WTC11 (cell line): ENCODE measurements around the gene ZNF521. TPM values are rescaled to one million over a fixed set of nuclear protein-coding genes. Genes with fewer than 3 reads are reported as not detected.

Source experiments
- ATAC-seq: fragments of 200-7000 bp; cut with Tn5 transposase; 2 replicates; pipeline ENCODE4 v1.10.0; 2021; ENCODE audit warnings: mild to moderate bottlenecking, moderate library complexity
- CTCF ChIA-PET: fragments of 300-600 bp; sonication (Branson Sonifier 250); formaldehyde crosslinking; loops from one replicate; lab custom pipeline; 2021; ENCODE audit warnings: antibody characterized with exemption; lab: Charles Lee
- POLR2A ChIA-PET: fragments of 350-600 bp; sonication (Branson Sonifier 250); formaldehyde crosslinking; loops from one replicate; lab custom pipeline; 2021; ENCODE audit warnings: antibody characterized with exemption; lab: Charles Lee
- DNase-seq: peaks from one replicate; pipeline ENCODE4 v3.0.0; 2021; ENCODE audit warnings: low spot score
- H3K27ac Mint-ChIP-seq: 2 replicates; pipeline ENCODE4 v1.8.0; 2021; ENCODE audit warnings: mixed read lengths
- H3K27me3 Mint-ChIP-seq: 2 replicates; pipeline ENCODE4 v1.8.0; 2021; ENCODE audit warnings: low read depth, mild to moderate bottlenecking, moderate library complexity, mixed read lengths
- H3K36me3 Mint-ChIP-seq: 2 replicates; pipeline ENCODE4 v1.8.0; 2021; ENCODE audit warnings: mixed read lengths
- H3K4me1 Mint-ChIP-seq: 2 replicates; pipeline ENCODE4 v1.8.0; 2022; ENCODE audit warnings: mixed read lengths
- H3K4me3 Mint-ChIP-seq: 2 replicates; pipeline ENCODE4 v1.8.0; 2021; ENCODE audit warnings: mild to moderate bottlenecking, moderate library complexity, mixed read lengths
- H3K9me3 Mint-ChIP-seq: 2 replicates; pipeline ENCODE4 v1.8.0; 2021; ENCODE audit warnings: mixed read lengths
- ATF1 ChIP-seq: sonication (generic); formaldehyde crosslinking; IDR thresholded peaks from 2 replicates; pipeline ENCODE4 v1.8.1; 2023; ENCODE audit warnings: mild to moderate bottlenecking, moderate library complexity, missing genetic modification reagents
- ELF4 ChIP-seq: sonication (generic); formaldehyde crosslinking; IDR thresholded peaks from 2 replicates; pipeline ENCODE4 v1.8.1; 2022; ENCODE audit warnings: low read depth, mild to moderate bottlenecking, moderate library complexity, missing genetic modification reagents
- EMX1 ChIP-seq: fragments of 250-450 bp; sonication (Bioruptor Pico); IDR thresholded peaks from 2 replicates; pipeline ENCODE4 v1.8.0; 2021; ENCODE audit warnings: mild to moderate bottlenecking
- FOXK1 ChIP-seq: sonication (generic); formaldehyde crosslinking; IDR thresholded peaks from 2 replicates; pipeline ENCODE4 v1.8.0; 2022; ENCODE audit warnings: mild to moderate bottlenecking, moderate library complexity, missing genetic modification reagents
- GABPB1 ChIP-seq: sonication (generic); formaldehyde crosslinking; IDR thresholded peaks from 2 replicates; pipeline ENCODE4 v1.8.1; 2023; ENCODE audit warnings: mild to moderate bottlenecking, missing genetic modification reagents
- GTF2I ChIP-seq: fragments of 250-450 bp; sonication (Bioruptor Pico); conservative IDR thresholded peaks from 2 replicates; pipeline ENCODE4 v1.4.0; 2021; ENCODE audit warnings: mild to moderate bottlenecking
- HMGA2 ChIP-seq: fragments of 250-450 bp; sonication (Bioruptor Pico); IDR thresholded peaks from 2 replicates; pipeline ENCODE4 v1.4.0; 2021; ENCODE audit warnings: mild to moderate bottlenecking, moderate library complexity
- KAT7 ChIP-seq: sonication (generic); formaldehyde crosslinking; IDR thresholded peaks from 2 replicates; pipeline ENCODE4 v1.8.1; 2023; ENCODE audit warnings: missing genetic modification reagents, mild to moderate bottlenecking, borderline replicate concordance
- NR2C2 ChIP-seq: sonication (generic); formaldehyde crosslinking; IDR thresholded peaks from 2 replicates; pipeline ENCODE4 v1.8.0; 2022; ENCODE audit warnings: mild to moderate bottlenecking, missing genetic modification reagents
- NR3C1 ChIP-seq: sonication (generic); formaldehyde crosslinking; conservative IDR thresholded peaks from 2 replicates; pipeline ENCODE4 v1.8.1; 2023; ENCODE audit warnings: low read depth, mild to moderate bottlenecking, missing genetic modification reagents
- OVOL2 ChIP-seq: fragments of 250-450 bp; sonication (Bioruptor Pico); IDR thresholded peaks from 2 replicates; pipeline ENCODE4 v1.9.0; 2021; ENCODE audit warnings: mild to moderate bottlenecking, borderline replicate concordance
- RELA ChIP-seq: sonication (generic); formaldehyde crosslinking; IDR thresholded peaks from 2 replicates; pipeline ENCODE4 v1.8.1; 2022; ENCODE audit warnings: missing genetic modification reagents, mild to moderate bottlenecking, borderline replicate concordance
- RORB ChIP-seq: fragments of 250-450 bp; sonication (Bioruptor Pico); IDR thresholded peaks from 2 replicates; pipeline ENCODE4 v1.9.0; 2021; ENCODE audit warnings: mild to moderate bottlenecking
- SMAD3 ChIP-seq: sonication (generic); formaldehyde crosslinking; IDR thresholded peaks from 2 replicates; pipeline ENCODE4 v1.8.0; 2022; ENCODE audit warnings: missing genetic modification reagents, mild to moderate bottlenecking, borderline replicate concordance
- ZBTB21 ChIP-seq: sonication (generic); formaldehyde crosslinking; IDR thresholded peaks from 2 replicates; pipeline ENCODE4 v1.8.1; 2023; ENCODE audit warnings: mild to moderate bottlenecking, missing genetic modification reagents, borderline replicate concordance
- ZNF121 ChIP-seq: sonication (generic); formaldehyde crosslinking; IDR thresholded peaks from 2 replicates; pipeline ENCODE4 v1.8.0; 2023; ENCODE audit warnings: missing genetic modification reagents
- ZNF138 ChIP-seq: sonication (generic); formaldehyde crosslinking; conservative IDR thresholded peaks from 2 replicates; pipeline ENCODE4 v1.8.1; 2022; ENCODE audit warnings: mild to moderate bottlenecking, moderate library complexity, missing genetic modification reagents
- ZNF396 ChIP-seq: fragments of 250-450 bp; sonication (Bioruptor Pico); IDR thresholded peaks from 2 replicates; pipeline ENCODE4 v1.8.0; 2021; ENCODE audit warnings: mild to moderate bottlenecking, moderate library complexity, borderline replicate concordance
- total RNA-seq: library from RNA; stranded (reverse); gene quantifications from 3 replicates; pipeline ENCODE4 v1.2.3, GENCODE V29; 2021
- TF ChIP-seq, protein P1 (sequence below): sonication (generic); formaldehyde crosslinking; IDR thresholded peaks from 2 replicates; pipeline ENCODE4 v1.8.1; 2022; ENCODE audit warnings: mild to moderate bottlenecking, moderate library complexity, missing genetic modification reagents
- TF ChIP-seq, protein P2 (sequence below): sonication (generic); formaldehyde crosslinking; IDR thresholded peaks from 2 replicates; pipeline ENCODE4 v1.8.0; 2022; ENCODE audit warnings: mild to moderate bottlenecking, missing genetic modification reagents
- TF ChIP-seq, protein P3 (sequence below): fragments of 250-450 bp; sonication (Bioruptor Pico); IDR thresholded peaks from 2 replicates; pipeline ENCODE4 v2.1.2; 2022; ENCODE audit warnings: mild to moderate bottlenecking, moderate library complexity
- TF ChIP-seq, protein P4 (sequence below): fragments of 200-600 bp; IDR thresholded peaks from 2 replicates; pipeline ENCODE4 v1.8.0; 2022; ENCODE audit warnings: antibody characterized with exemption
- TF ChIP-seq, protein P5 (sequence below): fragments of 250-450 bp; sonication (Bioruptor Pico); IDR thresholded peaks from 2 replicates; pipeline ENCODE4 v1.9.0; 2021; ENCODE audit warnings: mild to moderate bottlenecking, borderline replicate concordance

ZNF521 gene
- total RNA-seq, 1 experiment from 2014 or later = 15.3 TPM

DNA sequence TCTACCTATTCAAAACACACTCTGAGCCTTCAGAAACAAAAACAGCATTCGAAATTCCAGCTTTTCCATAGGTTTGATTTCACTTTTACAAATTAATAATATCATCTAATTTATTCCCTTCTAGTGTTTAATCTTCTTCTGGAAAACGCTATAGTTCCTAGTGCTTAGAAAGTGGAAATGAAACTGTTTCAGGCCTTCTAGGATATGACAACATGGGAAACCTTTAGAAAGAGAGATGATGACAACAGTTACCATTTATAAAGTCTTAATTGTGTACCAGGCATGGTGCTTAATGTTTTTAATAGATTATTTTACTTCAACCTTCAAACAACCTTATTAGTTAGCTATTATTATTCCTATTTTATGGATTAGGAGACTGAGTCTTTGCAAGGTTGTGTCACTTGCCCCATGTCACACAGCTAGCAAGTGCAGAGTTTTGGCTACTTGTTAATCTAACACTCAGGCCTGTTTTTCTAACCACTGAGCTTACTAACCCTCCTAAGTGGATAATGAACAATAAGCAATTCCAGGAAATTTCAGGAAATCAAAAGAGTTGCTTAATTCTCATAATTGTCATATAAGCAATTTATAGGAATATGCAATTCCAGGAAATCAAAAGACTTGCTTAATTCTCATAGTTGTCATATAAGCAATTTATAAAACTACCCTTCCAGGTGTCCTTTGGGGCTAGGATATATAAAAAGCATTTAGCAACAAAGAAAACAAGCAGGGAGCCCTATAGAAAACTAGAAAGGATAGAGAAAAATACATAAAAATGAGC, 206.0 kb downstream of the ZNF521 start:
- no peaks in the 10 kb centered on the region for H3K27me3 Mint-ChIP-seq
- ATAC-seq = no peak
- no peaks in the 10 kb centered on the region for H3K9me3 Mint-ChIP-seq
- H3K27ac Mint-ChIP-seq = no peak overlapping the region
- POLR2A ChIA-PET = no interaction called here
- H3K4me1 Mint-ChIP-seq = peaks cover 5% of the 10 kb centered on the region; the same call in 1 of the 2 replicates
- CTCF ChIA-PET = no interaction called here
- H3K4me3 Mint-ChIP-seq = no peak overlapping the region
- no peak for TF ChIP-seq ZNF138 (CRISPR knock-in tag)
- TF ChIP-seq, protein P1, sequence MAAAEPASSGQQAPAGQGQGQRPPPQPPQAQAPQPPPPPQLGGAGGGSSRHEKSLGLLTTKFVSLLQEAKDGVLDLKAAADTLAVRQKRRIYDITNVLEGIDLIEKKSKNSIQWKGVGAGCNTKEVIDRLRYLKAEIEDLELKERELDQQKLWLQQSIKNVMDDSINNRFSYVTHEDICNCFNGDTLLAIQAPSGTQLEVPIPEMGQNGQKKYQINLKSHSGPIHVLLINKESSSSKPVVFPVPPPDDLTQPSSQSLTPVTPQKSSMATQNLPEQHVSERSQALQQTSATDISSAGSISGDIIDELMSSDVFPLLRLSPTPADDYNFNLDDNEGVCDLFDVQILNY (CRISPR knock-in tag) = no peak
- TF ChIP-seq NR3C1 = no peak
- TF ChIP-seq GTF2I (CRISPR knock-in tag) = no peak
- no peak for TF ChIP-seq RORB (CRISPR knock-in tag)
- TF ChIP-seq ELF4 = no peak
- 0 out of 2 replicates have a peak, but pooled peaks cover under 1% of the 10 kb centered on the region for H3K36me3 Mint-ChIP-seq
- no peak for DNase-seq

DNA sequence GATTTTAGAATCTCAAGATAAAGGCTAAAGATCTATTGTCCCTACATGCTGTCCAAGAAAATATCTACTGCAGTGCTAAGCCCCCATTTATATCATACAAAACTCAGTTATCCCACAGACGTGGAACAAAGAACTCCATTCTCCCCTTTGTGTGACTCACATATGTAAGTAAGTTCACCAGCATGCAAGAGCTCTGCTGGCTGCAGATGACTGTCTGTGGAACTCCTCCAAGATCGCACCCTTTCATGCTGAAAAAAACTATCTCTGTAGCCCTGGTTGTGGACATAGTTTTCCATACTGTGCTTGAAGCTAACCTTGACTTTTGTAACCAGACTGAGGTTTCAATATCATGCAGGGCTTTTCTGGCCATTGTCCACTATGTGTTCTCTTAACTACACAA, 207.1 kb downstream of the ZNF521 start:
- no peaks in the 10 kb centered on the region for H3K9me3 Mint-ChIP-seq
- ATAC-seq = no peak
- no peaks in the 10 kb centered on the region for H3K27me3 Mint-ChIP-seq
- CTCF ChIA-PET = no interaction called here
- no peak for TF ChIP-seq ZNF121 (CRISPR knock-in tag)
- TF ChIP-seq, protein P2, sequence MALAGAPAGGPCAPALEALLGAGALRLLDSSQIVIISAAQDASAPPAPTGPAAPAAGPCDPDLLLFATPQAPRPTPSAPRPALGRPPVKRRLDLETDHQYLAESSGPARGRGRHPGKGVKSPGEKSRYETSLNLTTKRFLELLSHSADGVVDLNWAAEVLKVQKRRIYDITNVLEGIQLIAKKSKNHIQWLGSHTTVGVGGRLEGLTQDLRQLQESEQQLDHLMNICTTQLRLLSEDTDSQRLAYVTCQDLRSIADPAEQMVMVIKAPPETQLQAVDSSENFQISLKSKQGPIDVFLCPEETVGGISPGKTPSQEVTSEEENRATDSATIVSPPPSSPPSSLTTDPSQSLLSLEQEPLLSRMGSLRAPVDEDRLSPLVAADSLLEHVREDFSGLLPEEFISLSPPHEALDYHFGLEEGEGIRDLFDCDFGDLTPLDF = no peak
- no peak for TF ChIP-seq ZNF396 (CRISPR knock-in tag)
- TF ChIP-seq EMX1 = no peak
- TF ChIP-seq, all 79 proteins: peak for 0
- Mint-ChIP-seq H3K4me1 (peaks cover 5% of the 10 kb centered on the region; the same call in 1 of the 2 replicates), H3K27ac (no peak overlapping the region), H3K4me3 (no peak overlapping the region), H3K36me3 (no peaks in the 10 kb centered on the region)
- DNase-seq = no peak
- POLR2A ChIA-PET = no interaction called here

DNA sequence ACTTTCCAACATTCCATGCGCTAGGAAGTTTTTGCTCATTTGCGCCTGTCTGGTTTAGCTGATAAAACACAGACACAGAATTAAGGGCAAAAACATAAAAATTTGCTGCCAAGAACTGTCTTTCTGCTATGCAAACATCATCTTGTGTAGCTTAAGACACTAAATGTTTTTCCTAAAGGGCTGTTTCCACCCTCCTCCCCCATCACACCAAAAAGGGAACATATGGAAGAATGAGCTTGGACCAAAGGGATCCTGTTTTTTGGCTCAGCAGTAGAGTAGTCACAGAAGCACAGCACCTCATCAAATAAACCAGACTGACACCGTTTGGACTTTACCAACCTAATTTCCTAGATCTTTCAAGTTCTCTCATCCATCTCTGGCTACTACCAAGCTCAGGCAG, 210.1 kb downstream of the ZNF521 start:
- CTCF ChIA-PET = no interaction called here
- ATAC-seq (no peak), DNase-seq (no peak)
- H3K9me3 Mint-ChIP-seq = no peaks in the 10 kb centered on the region
- H3K36me3 Mint-ChIP-seq = no peaks in the 10 kb centered on the region
- H3K4me3 Mint-ChIP-seq = no peak overlapping the region
- POLR2A ChIA-PET = no interaction called here
- peaks cover 8% of the 10 kb centered on the region; the same call in 1 of the 2 replicates for H3K4me1 Mint-ChIP-seq
- no peaks in the 10 kb centered on the region for H3K27me3 Mint-ChIP-seq
- no peak overlapping the region for H3K27ac Mint-ChIP-seq
- TF ChIP-seq KAT7 (CRISPR knock-in tag) (no peak), SMAD3 (CRISPR knock-in tag) (no peak), RELA (CRISPR knock-in tag) (no peak), HMGA2 (CRISPR knock-in tag) (no peak), ATF1 (no peak), ZBTB21 (no peak), OVOL2 (no peak), FOXK1 (no peak), GABPB1 (CRISPR knock-in tag) (no peak), NR2C2 (CRISPR knock-in tag) (no peak)
- TF ChIP-seq, protein P3, sequence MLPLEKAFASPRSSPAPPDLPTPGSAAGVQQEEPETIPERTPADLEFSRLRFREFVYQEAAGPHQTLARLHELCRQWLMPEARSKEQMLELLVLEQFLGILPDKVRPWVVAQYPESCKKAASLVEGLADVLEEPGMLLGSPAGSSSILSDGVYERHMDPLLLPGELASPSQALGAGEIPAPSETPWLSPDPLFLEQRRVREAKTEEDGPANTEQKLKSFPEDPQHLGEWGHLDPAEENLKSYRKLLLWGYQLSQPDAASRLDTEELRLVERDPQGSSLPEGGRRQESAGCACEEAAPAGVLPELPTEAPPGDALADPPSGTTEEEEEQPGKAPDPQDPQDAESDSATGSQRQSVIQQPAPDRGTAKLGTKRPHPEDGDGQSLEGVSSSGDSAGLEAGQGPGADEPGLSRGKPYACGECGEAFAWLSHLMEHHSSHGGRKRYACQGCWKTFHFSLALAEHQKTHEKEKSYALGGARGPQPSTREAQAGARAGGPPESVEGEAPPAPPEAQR (CRISPR knock-in tag) = no peak
- TF ChIP-seq, protein P4, sequence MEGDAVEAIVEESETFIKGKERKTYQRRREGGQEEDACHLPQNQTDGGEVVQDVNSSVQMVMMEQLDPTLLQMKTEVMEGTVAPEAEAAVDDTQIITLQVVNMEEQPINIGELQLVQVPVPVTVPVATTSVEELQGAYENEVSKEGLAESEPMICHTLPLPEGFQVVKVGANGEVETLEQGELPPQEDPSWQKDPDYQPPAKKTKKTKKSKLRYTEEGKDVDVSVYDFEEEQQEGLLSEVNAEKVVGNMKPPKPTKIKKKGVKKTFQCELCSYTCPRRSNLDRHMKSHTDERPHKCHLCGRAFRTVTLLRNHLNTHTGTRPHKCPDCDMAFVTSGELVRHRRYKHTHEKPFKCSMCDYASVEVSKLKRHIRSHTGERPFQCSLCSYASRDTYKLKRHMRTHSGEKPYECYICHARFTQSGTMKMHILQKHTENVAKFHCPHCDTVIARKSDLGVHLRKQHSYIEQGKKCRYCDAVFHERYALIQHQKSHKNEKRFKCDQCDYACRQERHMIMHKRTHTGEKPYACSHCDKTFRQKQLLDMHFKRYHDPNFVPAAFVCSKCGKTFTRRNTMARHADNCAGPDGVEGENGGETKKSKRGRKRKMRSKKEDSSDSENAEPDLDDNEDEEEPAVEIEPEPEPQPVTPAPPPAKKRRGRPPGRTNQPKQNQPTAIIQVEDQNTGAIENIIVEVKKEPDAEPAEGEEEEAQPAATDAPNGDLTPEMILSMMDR = no peak
- TF ChIP-seq, protein P5, sequence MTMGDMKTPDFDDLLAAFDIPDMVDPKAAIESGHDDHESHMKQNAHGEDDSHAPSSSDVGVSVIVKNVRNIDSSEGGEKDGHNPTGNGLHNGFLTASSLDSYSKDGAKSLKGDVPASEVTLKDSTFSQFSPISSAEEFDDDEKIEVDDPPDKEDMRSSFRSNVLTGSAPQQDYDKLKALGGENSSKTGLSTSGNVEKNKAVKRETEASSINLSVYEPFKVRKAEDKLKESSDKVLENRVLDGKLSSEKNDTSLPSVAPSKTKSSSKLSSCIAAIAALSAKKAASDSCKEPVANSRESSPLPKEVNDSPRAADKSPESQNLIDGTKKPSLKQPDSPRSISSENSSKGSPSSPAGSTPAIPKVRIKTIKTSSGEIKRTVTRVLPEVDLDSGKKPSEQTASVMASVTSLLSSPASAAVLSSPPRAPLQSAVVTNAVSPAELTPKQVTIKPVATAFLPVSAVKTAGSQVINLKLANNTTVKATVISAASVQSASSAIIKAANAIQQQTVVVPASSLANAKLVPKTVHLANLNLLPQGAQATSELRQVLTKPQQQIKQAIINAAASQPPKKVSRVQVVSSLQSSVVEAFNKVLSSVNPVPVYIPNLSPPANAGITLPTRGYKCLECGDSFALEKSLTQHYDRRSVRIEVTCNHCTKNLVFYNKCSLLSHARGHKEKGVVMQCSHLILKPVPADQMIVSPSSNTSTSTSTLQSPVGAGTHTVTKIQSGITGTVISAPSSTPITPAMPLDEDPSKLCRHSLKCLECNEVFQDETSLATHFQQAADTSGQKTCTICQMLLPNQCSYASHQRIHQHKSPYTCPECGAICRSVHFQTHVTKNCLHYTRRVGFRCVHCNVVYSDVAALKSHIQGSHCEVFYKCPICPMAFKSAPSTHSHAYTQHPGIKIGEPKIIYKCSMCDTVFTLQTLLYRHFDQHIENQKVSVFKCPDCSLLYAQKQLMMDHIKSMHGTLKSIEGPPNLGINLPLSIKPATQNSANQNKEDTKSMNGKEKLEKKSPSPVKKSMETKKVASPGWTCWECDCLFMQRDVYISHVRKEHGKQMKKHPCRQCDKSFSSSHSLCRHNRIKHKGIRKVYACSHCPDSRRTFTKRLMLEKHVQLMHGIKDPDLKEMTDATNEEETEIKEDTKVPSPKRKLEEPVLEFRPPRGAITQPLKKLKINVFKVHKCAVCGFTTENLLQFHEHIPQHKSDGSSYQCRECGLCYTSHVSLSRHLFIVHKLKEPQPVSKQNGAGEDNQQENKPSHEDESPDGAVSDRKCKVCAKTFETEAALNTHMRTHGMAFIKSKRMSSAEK (CRISPR knock-in tag) = no peak
